ENCODE measurements around the gene IGLL5.

Gene IGLL5

GRCh38 chr22:22933100-22933806 is 45.6 kb downstream of the IGLL5 start:
- H3K36me3 ChIP-seq (ENCODE audit: control insufficient read depth, insufficient read depth, low read length): no peaks in the 10 kb centered on the region
- peaks cover 8% of the 10 kb centered on the region for H3K27me3 ChIP-seq (ENCODE audit: control insufficient read depth, insufficient read depth, low read length)
- H3K27ac ChIP-seq (ENCODE audit: low read depth, low read length): no peak overlapping the region
- no peak overlapping the region for H3K9ac ChIP-seq (ENCODE audit: low read depth, low read length)
- no peaks in the 10 kb centered on the region for H3K9me3 ChIP-seq (ENCODE audit: control insufficient read depth, insufficient read depth, low read length)
- H3K4me1 ChIP-seq (ENCODE audit: control insufficient read depth, insufficient read depth, low read length): no peaks in the 10 kb centered on the region
- H3K4me3 ChIP-seq (ENCODE audit: low read depth, low read length): no peak overlapping the region

- Histone ChIP-seq H3K9ac (ENCODE audit: low read depth, low read length) (no peak overlapping the region), H3K36me3 (ENCODE audit: control insufficient read depth, insufficient read depth, low read length) (no peaks in the 10 kb centered on the region), H3K4me1 (ENCODE audit: control insufficient read depth, insufficient read depth, low read length) (no peaks in the 10 kb centered on the region), H3K27ac (ENCODE audit: low read depth, low read length) (no peak overlapping the region), H3K27me3 (ENCODE audit: control insufficient read depth, insufficient read depth, low read length) (peaks cover 9% of the 10 kb centered on the region), H3K4me3 (ENCODE audit: low read depth, low read length) (no peak overlapping the region), H3K9me3 (ENCODE audit: control insufficient read depth, insufficient read depth, low read length) (no peaks in the 10 kb centered on the region)
Observed at GRCh38 chr22:22933807-22934542, 46.4 kb downstream of the IGLL5 start.

DNA sequence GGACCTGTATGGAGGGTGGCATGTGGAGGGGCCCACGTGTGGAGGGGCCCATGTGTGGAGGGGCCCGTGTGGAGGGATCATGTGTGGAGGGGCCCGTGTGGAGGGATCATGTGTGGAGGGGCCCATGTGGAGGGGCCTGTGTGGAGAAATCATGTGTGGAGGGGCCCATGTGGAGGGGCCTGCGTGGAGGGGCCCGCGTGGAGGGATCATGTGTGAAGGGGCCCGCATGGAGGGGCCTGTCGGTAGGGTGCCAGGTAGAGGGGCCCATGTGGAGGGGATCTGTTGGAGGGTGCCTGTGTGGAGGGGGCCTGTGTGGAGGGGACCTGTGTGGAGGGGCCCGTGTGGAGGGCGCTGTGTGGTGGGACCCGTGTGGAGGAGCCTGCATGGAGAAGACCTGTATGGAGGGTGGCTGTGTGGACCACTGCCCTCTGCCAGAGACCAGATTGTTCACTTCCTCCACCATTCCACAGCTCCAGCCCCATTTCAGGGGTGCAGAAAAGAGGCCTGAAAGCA is 47.0 kb downstream of the IGLL5 start:
- peaks cover 11% of the 10 kb centered on the region for H3K27me3 ChIP-seq (ENCODE audit: control insufficient read depth, insufficient read depth, low read length)
- no peaks in the 10 kb centered on the region for H3K36me3 ChIP-seq (ENCODE audit: control insufficient read depth, insufficient read depth, low read length)
- H3K9me3 ChIP-seq (ENCODE audit: control insufficient read depth, insufficient read depth, low read length): no peaks in the 10 kb centered on the region
- no peak overlapping the region for H3K4me3 ChIP-seq (ENCODE audit: low read depth, low read length)
- no peak overlapping the region for H3K9ac ChIP-seq (ENCODE audit: low read depth, low read length)
- no peaks in the 10 kb centered on the region for H3K4me1 ChIP-seq (ENCODE audit: control insufficient read depth, insufficient read depth, low read length)
- H3K27ac ChIP-seq (ENCODE audit: low read depth, low read length): no peak overlapping the region

GRCh38 chr22:22935056-22935545 is 47.5 kb downstream of the IGLL5 start:
- Histone ChIP-seq H3K9me3 (ENCODE audit: control insufficient read depth, insufficient read depth, low read length) (no peaks in the 10 kb centered on the region), H3K36me3 (ENCODE audit: control insufficient read depth, insufficient read depth, low read length) (no peaks in the 10 kb centered on the region), H3K4me3 (ENCODE audit: low read depth, low read length) (no peak overlapping the region), H3K27ac (ENCODE audit: low read depth, low read length) (no peak overlapping the region), H3K4me1 (ENCODE audit: control insufficient read depth, insufficient read depth, low read length) (no peaks in the 10 kb centered on the region), H3K9ac (ENCODE audit: low read depth, low read length) (no peak overlapping the region), H3K27me3 (ENCODE audit: control insufficient read depth, insufficient read depth, low read length) (peaks cover 11% of the 10 kb centered on the region)

GRCh38 chr22:22935546-22936157 is 48.0 kb downstream of the IGLL5 start:
- Histone ChIP-seq H3K36me3 (ENCODE audit: control insufficient read depth, insufficient read depth, low read length) (no peaks in the 10 kb centered on the region), H3K4me3 (ENCODE audit: low read depth, low read length) (no peak overlapping the region), H3K4me1 (ENCODE audit: control insufficient read depth, insufficient read depth, low read length) (no peaks in the 10 kb centered on the region), H3K27ac (ENCODE audit: low read depth, low read length) (no peak overlapping the region), H3K9me3 (ENCODE audit: control insufficient read depth, insufficient read depth, low read length) (no peaks in the 10 kb centered on the region), H3K9ac (ENCODE audit: low read depth, low read length) (no peak overlapping the region), H3K27me3 (ENCODE audit: control insufficient read depth, insufficient read depth, low read length) (peaks cover 15% of the 10 kb centered on the region)

GRCh38 chr22:22936180-22936914 is 48.7 kb downstream of the IGLL5 start:
- Histone ChIP-seq H3K27ac (ENCODE audit: low read depth, low read length) (no peak overlapping the region), H3K4me1 (ENCODE audit: control insufficient read depth, insufficient read depth, low read length) (no peaks in the 10 kb centered on the region), H3K4me3 (ENCODE audit: low read depth, low read length) (no peak overlapping the region), H3K9me3 (ENCODE audit: control insufficient read depth, insufficient read depth, low read length) (no peaks in the 10 kb centered on the region), H3K9ac (ENCODE audit: low read depth, low read length) (no peak overlapping the region), H3K36me3 (ENCODE audit: control insufficient read depth, insufficient read depth, low read length) (no peaks in the 10 kb centered on the region), H3K27me3 (ENCODE audit: control insufficient read depth, insufficient read depth, low read length) (peaks cover 19% of the 10 kb centered on the region)

DNA sequence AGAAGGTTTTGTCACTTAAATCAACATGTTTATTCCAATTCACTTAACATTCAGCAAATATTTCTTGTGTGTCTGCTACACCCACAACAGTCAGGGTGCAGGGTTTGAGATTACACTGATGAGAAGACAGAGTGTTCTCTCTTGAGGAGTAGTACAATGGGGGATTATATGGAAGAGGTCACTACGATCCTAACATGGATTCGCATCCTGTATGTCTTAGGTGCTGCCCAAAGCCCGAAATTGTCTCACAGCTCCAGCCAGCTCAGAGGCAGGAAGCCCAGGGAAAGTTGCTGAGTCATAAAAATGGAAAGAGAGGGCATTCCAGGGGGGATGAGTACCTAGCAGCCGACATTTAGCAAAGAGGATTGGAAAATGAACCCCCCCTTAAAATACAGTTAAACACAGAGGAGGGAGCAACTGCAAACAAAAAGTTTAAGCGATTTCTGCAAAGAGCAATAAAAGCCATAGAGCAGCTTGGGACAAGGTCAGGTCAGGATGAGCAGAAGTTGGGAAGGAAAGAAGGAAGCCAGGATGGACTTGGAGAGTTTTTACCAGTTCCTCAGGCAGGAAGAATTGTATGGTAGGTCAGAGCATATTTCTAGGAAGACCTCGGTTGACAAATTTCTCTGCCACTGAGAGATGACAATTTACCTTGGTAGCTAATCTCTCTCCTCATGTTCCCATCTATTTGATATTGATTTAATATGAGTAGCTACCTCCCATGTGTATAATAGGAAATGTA is 49.5 kb downstream of the IGLL5 start:
- H3K4me1 ChIP-seq (ENCODE audit: control insufficient read depth, insufficient read depth, low read length): no peaks in the 10 kb centered on the region

DNA sequence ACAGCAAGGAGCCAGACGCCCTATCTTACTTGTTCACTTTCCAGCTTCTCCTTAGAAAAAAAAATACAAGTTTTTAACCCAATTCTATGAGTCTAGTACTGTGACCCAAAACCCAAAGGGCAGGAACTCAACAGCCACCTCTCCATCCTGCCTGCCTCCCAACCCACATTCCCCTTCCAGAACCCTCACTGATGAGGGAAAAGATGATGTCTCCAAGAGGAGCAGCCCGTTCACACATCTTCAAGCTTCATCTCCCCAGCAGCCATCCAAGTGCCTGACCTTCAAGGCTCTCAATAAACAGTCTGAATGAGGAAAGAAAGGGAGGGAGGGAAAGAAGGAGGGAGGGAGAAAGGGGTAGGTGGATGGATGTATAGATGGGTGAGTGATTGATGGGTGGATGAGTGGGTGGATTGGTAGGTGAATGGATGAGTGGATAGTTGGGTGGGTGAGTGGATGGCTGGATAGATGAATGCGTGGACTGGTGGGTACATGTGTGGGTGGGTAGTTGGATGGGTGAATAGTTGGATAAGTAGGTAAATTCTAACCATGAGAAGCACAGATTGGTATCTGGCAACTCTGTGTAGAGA is 50.4 kb downstream of the IGLL5 start:
- no peak overlapping the region for H3K27ac ChIP-seq (ENCODE audit: low read depth, low read length)
- H3K4me1 ChIP-seq (ENCODE audit: control insufficient read depth, insufficient read depth, low read length): no peaks in the 10 kb centered on the region
- no peaks in the 10 kb centered on the region for H3K9me3 ChIP-seq (ENCODE audit: control insufficient read depth, insufficient read depth, low read length)
- no peak overlapping the region for H3K4me3 ChIP-seq (ENCODE audit: low read depth, low read length)
- no peaks in the 10 kb centered on the region for H3K36me3 ChIP-seq (ENCODE audit: control insufficient read depth, insufficient read depth, low read length)
- peaks cover 19% of the 10 kb centered on the region for H3K27me3 ChIP-seq (ENCODE audit: control insufficient read depth, insufficient read depth, low read length)
- H3K9ac ChIP-seq (ENCODE audit: low read depth, low read length): no peak overlapping the region

More for the DNA sequence above, 49.5 kb downstream of the IGLL5 start:
- H3K36me3 ChIP-seq (ENCODE audit: control insufficient read depth, insufficient read depth, low read length): no peaks in the 10 kb centered on the region
- peaks cover 19% of the 10 kb centered on the region for H3K27me3 ChIP-seq (ENCODE audit: control insufficient read depth, insufficient read depth, low read length)
- H3K27ac ChIP-seq (ENCODE audit: low read depth, low read length): no peak overlapping the region
- H3K4me3 ChIP-seq (ENCODE audit: low read depth, low read length): no peak overlapping the region
- no peaks in the 10 kb centered on the region for H3K9me3 ChIP-seq (ENCODE audit: control insufficient read depth, insufficient read depth, low read length)
- no peak overlapping the region for H3K9ac ChIP-seq (ENCODE audit: low read depth, low read length)

DNA sequence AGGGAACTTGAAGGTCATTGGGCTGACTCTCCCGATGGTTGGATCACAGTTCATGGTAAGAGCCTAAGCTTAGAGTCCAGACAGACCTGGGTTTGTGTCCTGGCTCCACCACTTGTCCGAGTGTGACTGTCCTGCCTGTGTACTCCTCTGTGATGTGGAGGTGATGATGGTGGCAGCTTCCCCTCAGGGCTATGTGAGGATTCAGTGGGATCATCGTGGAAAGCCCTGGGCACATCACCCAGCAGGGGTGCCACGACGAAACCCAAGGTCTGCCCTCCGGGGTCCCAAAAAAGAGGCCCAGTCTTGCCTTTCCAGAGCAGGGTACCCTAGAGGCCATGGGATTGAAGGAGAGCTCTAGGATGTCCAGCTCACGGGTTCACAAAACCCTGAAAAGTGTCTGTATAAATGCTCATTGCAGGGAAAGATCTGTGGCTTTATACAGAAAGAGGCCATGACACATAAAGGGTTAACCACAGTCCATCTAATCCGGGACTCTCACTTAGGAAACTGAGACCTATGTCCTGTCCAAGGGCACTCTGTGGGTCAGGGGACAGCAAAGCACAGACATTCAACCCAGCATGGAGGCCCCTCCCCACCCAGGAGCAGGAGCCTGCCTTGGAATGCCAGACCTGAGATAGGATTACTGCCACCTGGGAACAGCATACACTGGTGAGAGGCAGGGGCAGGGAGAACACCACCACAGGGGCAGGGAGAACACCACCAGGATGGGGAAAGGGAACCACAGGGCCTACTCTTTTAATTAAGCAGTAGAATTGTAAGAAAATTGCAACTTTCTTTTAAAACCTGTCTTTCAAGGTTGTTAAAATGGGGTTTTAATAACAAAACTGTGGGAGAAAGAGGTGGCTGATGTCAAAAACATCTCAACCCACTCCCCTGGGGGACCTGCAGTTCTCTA is 51.3 kb downstream of the IGLL5 start:
- Histone ChIP-seq H3K4me1 (ENCODE audit: control insufficient read depth, insufficient read depth, low read length) (no peaks in the 10 kb centered on the region), H3K9me3 (ENCODE audit: control insufficient read depth, insufficient read depth, low read length) (no peaks in the 10 kb centered on the region), H3K27me3 (ENCODE audit: control insufficient read depth, insufficient read depth, low read length) (peaks cover 19% of the 10 kb centered on the region), H3K9ac (ENCODE audit: low read depth, low read length) (no peak overlapping the region), H3K4me3 (ENCODE audit: low read depth, low read length) (no peak overlapping the region), H3K36me3 (ENCODE audit: control insufficient read depth, insufficient read depth, low read length) (no peaks in the 10 kb centered on the region), H3K27ac (ENCODE audit: low read depth, low read length) (no peak overlapping the region)
